GM23338 (cell line): Measurements from ENCODE around the gene SELENON. TPM values are rescaled to one million over a fixed set of nuclear protein-coding genes. Genes with fewer than 3 reads are reported as not detected.

Experiments
- ATAC-seq: fragments of 200-7000 bp; cut with Tn5 transposase; 3 replicates; pipeline ENCODE4 v1.9.1; 2020
- DNase-seq: peaks from one replicate; pipeline ENCODE4 v3.0.0-alpha.2; 2015; ENCODE audit warnings: low spot score
- H2AFZ ChIP-seq: fragments of 200-600 bp; sonication (generic); 2 replicates; pipeline ENCODE4 v1.8.0; 2016; ENCODE audit warnings: antibody characterized with exemption, mild to moderate bottlenecking, moderate library complexity
- H3F3A ChIP-seq: fragments of 200-600 bp; sonication (generic); replicated peaks from 2 replicates; pipeline ENCODE4 v1.8.0; 2017; ENCODE audit warnings: antibody characterized with exemption, mixed run types, low read depth
- H3K27ac ChIP-seq: fragments of 200-600 bp; sonication (generic); 2 replicates; pipeline ENCODE4 v1.6.1; 2016; ENCODE audit warnings: low read depth
- H3K27me3 ChIP-seq: fragments of 200-600 bp; sonication (generic); 2 replicates; pipeline ENCODE4 v1.8.0; 2016; ENCODE audit warnings: mild to moderate bottlenecking, mixed run types, moderate library complexity; ENCODE audit not compliant: insufficient read depth
- H3K36me3 ChIP-seq: fragments of 200-600 bp; sonication (generic); 2 replicates; pipeline ENCODE4 v1.8.0; 2016; ENCODE audit warnings: mild to moderate bottlenecking; ENCODE audit not compliant: insufficient read depth
- H3K4me1 ChIP-seq: fragments of 200-600 bp; sonication (generic); 2 replicates; pipeline ENCODE4 v1.8.0; 2016; ENCODE audit warnings: mild to moderate bottlenecking, moderate library complexity; ENCODE audit not compliant: insufficient read depth
- H3K4me2 ChIP-seq: fragments of 200-600 bp; sonication (generic); 2 replicates; pipeline ENCODE4 v1.7.1; 2017; ENCODE audit warnings: mixed run types
- H3K4me3 ChIP-seq: fragments of 200-600 bp; sonication (generic); 2 replicates; pipeline ENCODE4 v1.6.1; 2016; ENCODE audit warnings: mixed run types
- H3K79me2 ChIP-seq: fragments of 200-600 bp; sonication (generic); replicated peaks from 2 replicates; pipeline ENCODE4 v1.8.0; 2017; ENCODE audit warnings: mild to moderate bottlenecking; ENCODE audit not compliant: insufficient read depth
- H3K9me2 ChIP-seq: fragments of 200-600 bp; sonication (generic); 2 replicates; pipeline ENCODE4 v1.8.0; 2017; ENCODE audit not compliant: insufficient read depth
- H4K20me1 ChIP-seq: fragments of 200-600 bp; sonication (generic); replicated peaks from 2 replicates; pipeline ENCODE4 v1.8.0; 2017; ENCODE audit warnings: mild to moderate bottlenecking; ENCODE audit not compliant: insufficient read depth
- H3K27ac Mint-ChIP-seq: 2 replicates; pipeline ENCODE4 v1.8.0; 2020; ENCODE audit warnings: inconsistent platforms, mild to moderate bottlenecking, moderate library complexity, mixed read lengths
- H3K27me3 Mint-ChIP-seq: 3 replicates; pipeline ENCODE4 v1.8.0; 2022; ENCODE audit warnings: low read depth, mild to moderate bottlenecking, moderate library complexity, mixed read lengths, inconsistent platforms; ENCODE audit not compliant: insufficient read depth, poor library complexity
- H3K36me3 Mint-ChIP-seq: 3 replicates; pipeline ENCODE4 v1.8.0; 2021; ENCODE audit warnings: low read depth, mild to moderate bottlenecking, inconsistent platforms, moderate library complexity, mixed read lengths
- H3K4me1 Mint-ChIP-seq: 3 replicates; pipeline ENCODE4 v1.8.0; 2020; ENCODE audit warnings: mild to moderate bottlenecking, inconsistent platforms, mixed read lengths
- H3K4me3 Mint-ChIP-seq: 3 replicates; pipeline ENCODE4 v1.8.0; 2021; ENCODE audit warnings: moderate library complexity, mild to moderate bottlenecking, inconsistent platforms, mixed read lengths
- H3K9me3 Mint-ChIP-seq: 3 replicates; pipeline ENCODE4 v1.8.0; 2020; ENCODE audit warnings: moderate library complexity, mild to moderate bottlenecking, inconsistent platforms, mixed read lengths
- JUNB ChIP-seq: IDR thresholded peaks from one replicate; pipeline ENCODE4 v1.6.1; 2016; ENCODE audit warnings: antibody characterized with exemption; ENCODE audit not compliant: unreplicated experiment
- NANOG ChIP-seq: IDR thresholded peaks from 2 replicates; pipeline ENCODE4 v1.6.1; 2016; ENCODE audit warnings: antibody characterized with exemption, borderline replicate concordance
- POLR2AphosphoS5 ChIP-seq: IDR thresholded peaks from 2 replicates; pipeline ENCODE4 v1.6.1; 2016; ENCODE audit warnings: antibody characterized with exemption, low read depth
- STAT1 ChIP-seq: IDR thresholded peaks from one replicate; pipeline ENCODE4 v1.6.1; 2016; ENCODE audit warnings: antibody characterized with exemption; ENCODE audit not compliant: unreplicated experiment
- ZNF114 ChIP-seq: fragments of 250-450 bp; sonication (Bioruptor Pico); IDR thresholded peaks from 2 replicates; pipeline ENCODE4 v1.5.0; 2020; ENCODE audit warnings: mild to moderate bottlenecking, moderate library complexity
- ZNF331 ChIP-seq: fragments of 250-450 bp; sonication (Bioruptor Pico); IDR thresholded peaks from 2 replicates; pipeline ENCODE4 v1.5.0; 2020; ENCODE audit warnings: low read depth, mild to moderate bottlenecking, moderate library complexity
- polyA plus RNA-seq: library from polyadenylated mRNA; unstranded; fragments of >200 nt; fragmentation: Nextera tagmentation; extraction: Ambion mirVana; gene quantifications from 2 replicates; pipeline ENCODE4 v1.2.1, GENCODE V29; 2016
- total RNA-seq: library from RNA; depleted of rRNA; stranded (reverse); fragments of >200 nt; shearing (Covaris generic); gene quantifications from 2 replicates; pipeline ENCODE4 v1.2.3, GENCODE V29; 2014
- TF ChIP-seq, protein P1 (sequence below), 2 experiments: fragments of 200-600 bp in 1 of 2; sonication (generic) in 1 of 2; conservative IDR thresholded peaks; 2 replicates each; pipeline versions ENCODE4 v1.5.1 to v1.6.1; 2016 to 2017; ENCODE audit warnings: antibody characterized with exemption in 2 of 2, low read depth in 2 of 2, mild to moderate bottlenecking in 2 of 2, moderate library complexity in 1 of 2
- TF ChIP-seq, protein P2 (sequence below): IDR thresholded peaks from one replicate; pipeline ENCODE4 v1.6.1; 2018; ENCODE audit warnings: antibody characterized with exemption; ENCODE audit not compliant: unreplicated experiment
- TF ChIP-seq, protein P3 (sequence below): fragments of 250-450 bp; sonication (Bioruptor Pico); IDR thresholded peaks from 2 replicates; pipeline ENCODE4 v1.5.0; 2020; ENCODE audit warnings: mild to moderate bottlenecking, moderate library complexity

Gene SELENON
- total and polyA plus RNA-seq, 2 experiments from 2014 or later, result 17.9 to 93.2 TPM

DNA sequence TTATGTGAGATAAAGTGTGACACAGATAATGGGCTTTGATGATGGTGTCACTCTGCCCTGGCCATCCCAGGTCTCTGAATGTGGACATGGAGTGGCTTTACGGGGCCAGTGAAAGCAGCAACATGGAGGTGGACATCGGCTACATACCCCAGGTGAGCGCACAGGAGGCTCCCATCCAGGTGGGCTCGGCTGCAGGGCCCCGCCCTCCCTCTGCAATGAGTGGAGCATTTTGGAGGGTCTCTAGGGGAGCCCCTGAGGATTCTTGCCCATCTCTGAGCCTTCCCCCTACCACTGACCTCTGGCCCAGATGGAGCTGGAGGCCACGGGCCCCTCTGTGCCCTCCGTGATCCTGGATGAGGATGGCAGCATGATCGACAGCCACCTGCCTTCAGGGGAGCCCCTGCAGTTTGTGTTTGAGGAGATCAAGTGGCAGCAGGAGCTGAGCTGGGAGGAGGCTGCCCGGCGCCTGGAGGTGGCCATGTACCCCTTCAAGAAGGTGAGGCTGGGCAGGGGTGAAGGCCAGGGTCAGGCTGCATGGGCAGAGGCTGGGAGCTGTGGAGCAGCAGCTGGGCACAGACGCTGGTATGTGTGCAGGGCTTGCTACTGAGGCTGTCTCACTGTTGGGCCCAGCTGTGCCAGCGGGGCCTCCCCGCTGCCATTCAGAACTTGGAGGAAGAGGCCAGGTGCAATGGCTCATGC is 11.5 kb downstream of the SELENON start (continued):
- TF ChIP-seq, protein P1, sequence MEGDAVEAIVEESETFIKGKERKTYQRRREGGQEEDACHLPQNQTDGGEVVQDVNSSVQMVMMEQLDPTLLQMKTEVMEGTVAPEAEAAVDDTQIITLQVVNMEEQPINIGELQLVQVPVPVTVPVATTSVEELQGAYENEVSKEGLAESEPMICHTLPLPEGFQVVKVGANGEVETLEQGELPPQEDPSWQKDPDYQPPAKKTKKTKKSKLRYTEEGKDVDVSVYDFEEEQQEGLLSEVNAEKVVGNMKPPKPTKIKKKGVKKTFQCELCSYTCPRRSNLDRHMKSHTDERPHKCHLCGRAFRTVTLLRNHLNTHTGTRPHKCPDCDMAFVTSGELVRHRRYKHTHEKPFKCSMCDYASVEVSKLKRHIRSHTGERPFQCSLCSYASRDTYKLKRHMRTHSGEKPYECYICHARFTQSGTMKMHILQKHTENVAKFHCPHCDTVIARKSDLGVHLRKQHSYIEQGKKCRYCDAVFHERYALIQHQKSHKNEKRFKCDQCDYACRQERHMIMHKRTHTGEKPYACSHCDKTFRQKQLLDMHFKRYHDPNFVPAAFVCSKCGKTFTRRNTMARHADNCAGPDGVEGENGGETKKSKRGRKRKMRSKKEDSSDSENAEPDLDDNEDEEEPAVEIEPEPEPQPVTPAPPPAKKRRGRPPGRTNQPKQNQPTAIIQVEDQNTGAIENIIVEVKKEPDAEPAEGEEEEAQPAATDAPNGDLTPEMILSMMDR (conservative IDR thresholded peaks at IDR 0.05; ENCODE audit: low read depth in 2 of 2), result no peak
- TF ChIP-seq ZNF114 (CRISPR knock-in tag), result no peak
- TF ChIP-seq ZNF331 (CRISPR knock-in tag), result no peak
- TF ChIP-seq, protein P2, sequence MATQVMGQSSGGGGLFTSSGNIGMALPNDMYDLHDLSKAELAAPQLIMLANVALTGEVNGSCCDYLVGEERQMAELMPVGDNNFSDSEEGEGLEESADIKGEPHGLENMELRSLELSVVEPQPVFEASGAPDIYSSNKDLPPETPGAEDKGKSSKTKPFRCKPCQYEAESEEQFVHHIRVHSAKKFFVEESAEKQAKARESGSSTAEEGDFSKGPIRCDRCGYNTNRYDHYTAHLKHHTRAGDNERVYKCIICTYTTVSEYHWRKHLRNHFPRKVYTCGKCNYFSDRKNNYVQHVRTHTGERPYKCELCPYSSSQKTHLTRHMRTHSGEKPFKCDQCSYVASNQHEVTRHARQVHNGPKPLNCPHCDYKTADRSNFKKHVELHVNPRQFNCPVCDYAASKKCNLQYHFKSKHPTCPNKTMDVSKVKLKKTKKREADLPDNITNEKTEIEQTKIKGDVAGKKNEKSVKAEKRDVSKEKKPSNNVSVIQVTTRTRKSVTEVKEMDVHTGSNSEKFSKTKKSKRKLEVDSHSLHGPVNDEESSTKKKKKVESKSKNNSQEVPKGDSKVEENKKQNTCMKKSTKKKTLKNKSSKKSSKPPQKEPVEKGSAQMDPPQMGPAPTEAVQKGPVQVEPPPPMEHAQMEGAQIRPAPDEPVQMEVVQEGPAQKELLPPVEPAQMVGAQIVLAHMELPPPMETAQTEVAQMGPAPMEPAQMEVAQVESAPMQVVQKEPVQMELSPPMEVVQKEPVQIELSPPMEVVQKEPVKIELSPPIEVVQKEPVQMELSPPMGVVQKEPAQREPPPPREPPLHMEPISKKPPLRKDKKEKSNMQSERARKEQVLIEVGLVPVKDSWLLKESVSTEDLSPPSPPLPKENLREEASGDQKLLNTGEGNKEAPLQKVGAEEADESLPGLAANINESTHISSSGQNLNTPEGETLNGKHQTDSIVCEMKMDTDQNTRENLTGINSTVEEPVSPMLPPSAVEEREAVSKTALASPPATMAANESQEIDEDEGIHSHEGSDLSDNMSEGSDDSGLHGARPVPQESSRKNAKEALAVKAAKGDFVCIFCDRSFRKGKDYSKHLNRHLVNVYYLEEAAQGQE, result no peak
- TF ChIP-seq POLR2AphosphoS5, result no peak
- TF ChIP-seq NANOG, result no peak

DNA sequence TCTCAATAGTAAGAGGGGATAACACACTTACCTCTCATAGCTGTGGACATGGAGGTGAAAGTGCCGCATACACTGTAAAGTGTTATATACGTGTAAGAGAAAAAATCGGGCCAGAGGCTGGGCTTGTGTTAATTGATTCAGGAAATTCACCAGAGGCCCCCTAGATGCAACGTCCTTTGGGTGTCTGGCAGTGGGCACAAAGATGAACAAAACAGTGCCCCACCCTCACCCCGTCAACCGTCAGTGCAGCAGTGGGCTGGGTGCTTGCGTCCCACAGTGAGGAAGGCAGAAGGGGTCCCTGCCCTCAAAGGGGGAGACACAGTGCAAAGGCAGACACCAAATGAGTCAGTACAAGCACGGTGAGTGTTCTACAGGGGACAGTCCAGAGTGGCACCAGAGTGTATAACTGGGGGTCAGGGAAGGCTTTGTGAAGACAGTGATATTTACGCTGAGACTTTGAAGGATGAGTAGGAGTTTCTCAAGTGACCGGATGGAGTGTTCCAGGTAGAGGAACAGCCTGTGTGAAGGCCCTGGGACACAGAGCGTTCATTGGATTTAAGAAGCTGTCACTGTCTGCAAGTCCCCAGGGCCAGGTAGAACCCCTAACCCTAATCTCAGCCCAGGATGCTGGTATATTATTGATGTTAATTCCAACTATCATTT is 13.2 kb downstream of the SELENON start:
- peaks cover 22% of the 10 kb centered on the region for H3K27me3 Mint-ChIP-seq
- TF ChIP-seq JUNB, result no peak
- TF ChIP-seq, protein P3, sequence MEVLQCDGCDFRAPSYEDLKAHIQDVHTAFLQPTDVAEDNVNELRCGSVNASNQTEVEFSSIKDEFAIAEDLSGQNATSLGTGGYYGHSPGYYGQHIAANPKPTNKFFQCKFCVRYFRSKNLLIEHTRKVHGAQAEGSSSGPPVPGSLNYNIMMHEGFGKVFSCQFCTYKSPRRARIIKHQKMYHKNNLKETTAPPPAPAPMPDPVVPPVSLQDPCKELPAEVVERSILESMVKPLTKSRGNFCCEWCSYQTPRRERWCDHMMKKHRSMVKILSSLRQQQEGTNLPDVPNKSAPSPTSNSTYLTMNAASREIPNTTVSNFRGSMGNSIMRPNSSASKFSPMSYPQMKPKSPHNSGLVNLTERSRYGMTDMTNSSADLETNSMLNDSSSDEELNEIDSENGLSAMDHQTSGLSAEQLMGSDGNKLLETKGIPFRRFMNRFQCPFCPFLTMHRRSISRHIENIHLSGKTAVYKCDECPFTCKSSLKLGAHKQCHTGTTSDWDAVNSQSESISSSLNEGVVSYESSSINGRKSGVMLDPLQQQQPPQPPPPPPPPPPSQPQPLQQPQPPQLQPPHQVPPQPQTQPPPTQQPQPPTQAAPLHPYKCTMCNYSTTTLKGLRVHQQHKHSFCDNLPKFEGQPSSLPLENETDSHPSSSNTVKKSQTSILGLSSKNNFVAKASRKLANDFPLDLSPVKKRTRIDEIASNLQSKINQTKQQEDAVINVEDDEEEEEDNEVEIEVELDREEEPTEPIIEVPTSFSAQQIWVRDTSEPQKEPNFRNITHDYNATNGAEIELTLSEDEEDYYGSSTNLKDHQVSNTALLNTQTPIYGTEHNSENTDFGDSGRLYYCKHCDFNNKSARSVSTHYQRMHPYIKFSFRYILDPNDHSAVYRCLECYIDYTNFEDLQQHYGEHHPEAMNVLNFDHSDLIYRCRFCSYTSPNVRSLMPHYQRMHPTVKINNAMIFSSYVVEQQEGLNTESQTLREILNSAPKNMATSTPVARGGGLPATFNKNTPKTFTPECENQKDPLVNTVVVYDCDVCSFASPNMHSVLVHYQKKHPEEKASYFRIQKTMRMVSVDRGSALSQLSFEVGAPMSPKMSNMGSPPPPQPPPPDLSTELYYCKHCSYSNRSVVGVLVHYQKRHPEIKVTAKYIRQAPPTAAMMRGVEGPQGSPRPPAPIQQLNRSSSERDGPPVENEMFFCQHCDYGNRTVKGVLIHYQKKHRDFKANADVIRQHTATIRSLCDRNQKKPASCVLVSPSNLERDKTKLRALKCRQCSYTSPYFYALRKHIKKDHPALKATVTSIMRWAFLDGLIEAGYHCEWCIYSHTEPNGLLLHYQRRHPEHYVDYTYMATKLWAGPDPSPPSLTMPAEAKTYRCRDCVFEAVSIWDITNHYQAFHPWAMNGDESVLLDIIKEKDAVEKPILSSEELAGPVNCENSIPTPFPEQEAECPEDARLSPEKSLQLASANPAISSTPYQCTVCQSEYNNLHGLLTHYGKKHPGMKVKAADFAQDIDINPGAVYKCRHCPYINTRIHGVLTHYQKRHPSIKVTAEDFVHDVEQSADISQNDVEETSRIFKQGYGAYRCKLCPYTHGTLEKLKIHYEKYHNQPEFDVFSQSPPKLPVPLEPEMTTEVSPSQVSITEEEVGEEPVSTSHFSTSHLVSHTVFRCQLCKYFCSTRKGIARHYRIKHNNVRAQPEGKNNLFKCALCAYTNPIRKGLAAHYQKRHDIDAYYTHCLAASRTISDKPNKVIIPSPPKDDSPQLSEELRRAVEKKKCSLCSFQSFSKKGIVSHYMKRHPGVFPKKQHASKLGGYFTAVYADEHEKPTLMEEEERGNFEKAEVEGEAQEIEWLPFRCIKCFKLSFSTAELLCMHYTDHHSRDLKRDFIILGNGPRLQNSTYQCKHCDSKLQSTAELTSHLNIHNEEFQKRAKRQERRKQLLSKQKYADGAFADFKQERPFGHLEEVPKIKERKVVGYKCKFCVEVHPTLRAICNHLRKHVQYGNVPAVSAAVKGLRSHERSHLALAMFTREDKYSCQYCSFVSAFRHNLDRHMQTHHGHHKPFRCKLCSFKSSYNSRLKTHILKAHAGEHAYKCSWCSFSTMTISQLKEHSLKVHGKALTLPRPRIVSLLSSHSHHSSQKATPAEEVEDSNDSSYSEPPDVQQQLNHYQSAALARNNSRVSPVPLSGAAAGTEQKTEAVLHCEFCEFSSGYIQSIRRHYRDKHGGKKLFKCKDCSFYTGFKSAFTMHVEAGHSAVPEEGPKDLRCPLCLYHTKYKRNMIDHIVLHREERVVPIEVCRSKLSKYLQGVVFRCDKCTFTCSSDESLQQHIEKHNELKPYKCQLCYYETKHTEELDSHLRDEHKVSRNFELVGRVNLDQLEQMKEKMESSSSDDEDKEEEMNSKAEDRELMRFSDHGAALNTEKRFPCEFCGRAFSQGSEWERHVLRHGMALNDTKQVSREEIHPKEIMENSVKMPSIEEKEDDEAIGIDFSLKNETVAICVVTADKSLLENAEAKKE (CRISPR knock-in tag), result no peak
- TF ChIP-seq STAT1, result no peak
- no peak for TF ChIP-seq NANOG
- TF ChIP-seq ZNF331 (CRISPR knock-in tag), result no peak
- TF ChIP-seq, protein P1 (conservative IDR thresholded peaks at IDR 0.05; ENCODE audit: low read depth in 2 of 2), result no peak

More for the DNA sequence above, 13.2 kb downstream of the SELENON start:
- Histone ChIP-seq H3K4me2 (no peak overlapping the region), H3K36me3 (no peaks in the 10 kb centered on the region), H3K4me3 (no peak overlapping the region), H3K9me2 (no peaks in the 10 kb centered on the region), H3K27me3 (no peaks in the 10 kb centered on the region), H3F3A (peaks cover 2% of the 10 kb centered on the region; the same call in 1 of the 2 replicates), H3K4me1 (peaks cover 6% of the 10 kb centered on the region), H3K27ac (no peak overlapping the region), H2AFZ (no peak overlapping the region), H4K20me1 (no peaks in the 10 kb centered on the region), H3K79me2 (no peaks in the 10 kb centered on the region)
- Mint-ChIP-seq H3K4me1 (peaks cover 9% of the 10 kb centered on the region), H3K36me3 (peaks cover 14% of the 10 kb centered on the region; the same call in 2 of the 3 replicates), H3K9me3 (no peaks in the 10 kb centered on the region), H3K27ac (no peak overlapping the region), H3K4me3 (no peak overlapping the region)
- DNase-seq, result no peak
- no peak for ATAC-seq
